GM19397 (cell line): ENCODE measurements around the gene FMN2.

ENCODE experiments used
- ATAC-seq: cut with Tn5 transposase; IDR thresholded peaks from one replicate; pipeline ENCODE4 v1.9.1; 2021; ENCODE audit warnings: mild to moderate bottlenecking, moderate library complexity; ENCODE audit not compliant: unreplicated experiment

FMN2 gene

GRCh38 chr1:240350910-240351331 lies 259.2 kb downstream of the FMN2 start:
- ATAC-seq, result no peak

- ATAC-seq, result no peak
These were observed 260.0 kb downstream of the FMN2 start for GRCh38 chr1:240351690-240352089.

- no peak for ATAC-seq
These were observed 261.1 kb downstream of the FMN2 start for GRCh38 chr1:240352769-240353168.

DNA sequence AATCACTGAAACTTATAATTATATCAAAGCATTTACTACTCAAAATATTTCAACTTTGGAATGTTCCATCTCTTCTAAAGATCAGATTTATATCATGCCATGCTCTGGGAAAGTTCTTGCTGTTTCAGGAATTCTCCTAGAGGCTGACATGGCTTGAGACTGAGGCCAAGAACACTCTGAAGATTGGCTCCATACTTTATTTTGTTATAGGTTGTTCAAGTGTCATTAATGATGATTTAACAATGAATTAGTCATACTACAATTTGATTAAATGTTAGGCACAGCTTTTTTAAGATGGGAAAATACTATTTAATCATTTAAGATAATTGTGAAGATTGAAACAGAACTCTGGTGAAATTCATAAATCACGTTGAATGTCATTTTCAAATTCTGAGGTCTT lies 264.9 kb downstream of the FMN2 start:
- ATAC-seq, result no peak

DNA sequence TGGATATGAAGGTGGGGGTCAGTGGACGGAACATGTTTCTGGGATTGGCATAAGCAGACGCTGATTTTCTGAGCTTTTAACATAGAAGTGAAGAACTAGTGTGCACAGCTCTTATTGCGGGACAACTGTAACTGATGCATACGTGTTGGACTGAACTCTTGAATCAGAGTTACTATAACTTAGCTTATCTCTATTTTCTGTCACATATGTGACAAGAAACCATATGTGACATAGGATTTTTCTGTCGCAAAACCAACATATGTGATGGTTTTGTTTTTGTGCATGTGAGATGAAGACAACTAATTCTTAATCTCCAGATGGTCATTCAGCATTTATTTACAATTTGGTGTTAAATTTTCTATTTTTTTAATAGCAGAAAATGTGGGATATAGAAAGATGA lies 270.4 kb downstream of the FMN2 start:
- no peak for ATAC-seq

DNA sequence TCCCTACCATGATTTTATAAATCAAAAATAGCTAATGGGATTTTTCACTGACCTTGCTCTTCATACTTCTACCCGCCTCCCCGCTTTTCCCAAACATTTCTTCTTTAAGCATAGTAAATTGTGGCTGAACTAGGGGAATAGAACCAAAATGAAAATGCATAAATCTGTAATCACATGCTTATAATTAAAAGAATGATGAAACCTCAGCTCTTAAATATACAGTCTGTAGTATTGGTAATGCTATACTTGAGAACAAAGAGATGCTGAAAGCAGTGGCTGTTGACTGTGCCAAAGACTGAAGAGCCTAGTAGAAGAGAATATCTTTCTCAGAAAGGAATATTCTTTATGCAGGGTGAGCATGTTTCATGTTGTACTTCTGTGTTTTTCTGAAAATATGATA lies 271.1 kb downstream of the FMN2 start:
- ATAC-seq, result no peak

DNA sequence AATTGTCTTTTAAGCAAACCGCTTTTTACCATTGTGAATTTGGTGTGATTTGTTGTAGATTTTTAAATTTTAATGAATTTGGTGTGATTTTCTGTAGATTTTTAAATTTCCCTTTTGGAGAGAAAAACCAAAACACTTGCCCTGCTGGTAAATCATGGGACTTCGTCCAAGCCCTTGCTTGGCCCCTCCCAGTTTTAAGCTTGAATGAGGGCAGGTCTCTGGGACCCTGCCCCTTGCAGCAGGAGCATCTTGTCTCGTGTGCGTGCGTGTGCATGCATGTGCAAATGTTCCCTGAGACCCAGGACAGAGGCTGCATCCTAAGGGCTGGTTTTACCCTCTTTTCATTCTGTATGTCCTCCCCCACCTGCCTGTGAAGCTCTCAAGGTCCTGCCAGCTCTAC lies 271.6 kb downstream of the FMN2 start:
- ATAC-seq, result no peak

- ATAC-seq, result no peak
These were observed 272.2 kb downstream of the FMN2 start for GRCh38 chr1:240363914-240364313.

DNA sequence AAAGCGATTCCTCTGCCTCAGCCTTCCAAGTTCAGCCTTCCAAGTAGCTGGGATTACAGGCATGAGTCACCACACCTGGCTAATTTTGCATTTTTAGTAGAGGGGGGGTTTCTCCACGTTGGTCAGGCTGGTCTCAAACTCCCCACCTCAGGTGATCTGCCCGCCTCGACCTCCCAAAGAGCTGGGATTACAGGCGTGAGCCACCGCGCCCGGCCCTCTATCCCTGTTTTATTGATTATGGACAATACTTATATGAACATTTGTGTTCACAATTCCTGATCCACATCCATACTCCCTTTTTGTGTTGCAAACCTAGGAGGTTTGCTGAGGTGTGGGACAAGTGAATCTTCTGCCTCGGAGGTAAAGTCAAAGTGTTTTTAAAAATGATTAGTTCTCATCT lies 275.0 kb downstream of the FMN2 start:
- no peak for ATAC-seq

GRCh38 chr1:240385551-240385950 lies 293.9 kb downstream of the FMN2 start:
- ATAC-seq, result no peak

- no peak for ATAC-seq
These were observed 294.6 kb downstream of the FMN2 start for GRCh38 chr1:240385985-240386978.

- no peak for ATAC-seq
These were observed 295.4 kb downstream of the FMN2 start for GRCh38 chr1:240387051-240387450.

- ATAC-seq, result no peak
These were observed 300.1 kb downstream of the FMN2 start for GRCh38 chr1:240391660-240392260.

DNA sequence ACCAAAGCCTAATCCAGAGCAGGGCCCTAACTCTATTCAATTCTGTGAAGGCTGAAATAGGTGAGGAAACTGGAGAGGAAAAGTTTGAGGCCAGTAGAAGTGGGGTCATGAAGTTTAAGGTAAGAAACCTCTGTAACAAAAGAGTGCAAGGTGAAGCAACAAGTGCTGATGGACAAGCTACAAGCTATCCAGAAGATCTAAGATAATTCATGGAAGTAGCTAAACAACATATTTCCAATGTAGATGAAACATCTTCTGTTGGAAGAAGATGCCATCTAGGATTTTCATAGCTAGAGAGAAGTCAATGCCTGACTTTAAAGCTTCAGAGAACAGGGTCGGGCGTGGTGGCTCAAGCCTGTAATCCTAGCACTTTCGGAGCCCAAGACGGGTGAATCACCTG lies 302.7 kb downstream of the FMN2 start:
- no peak for ATAC-seq

DNA sequence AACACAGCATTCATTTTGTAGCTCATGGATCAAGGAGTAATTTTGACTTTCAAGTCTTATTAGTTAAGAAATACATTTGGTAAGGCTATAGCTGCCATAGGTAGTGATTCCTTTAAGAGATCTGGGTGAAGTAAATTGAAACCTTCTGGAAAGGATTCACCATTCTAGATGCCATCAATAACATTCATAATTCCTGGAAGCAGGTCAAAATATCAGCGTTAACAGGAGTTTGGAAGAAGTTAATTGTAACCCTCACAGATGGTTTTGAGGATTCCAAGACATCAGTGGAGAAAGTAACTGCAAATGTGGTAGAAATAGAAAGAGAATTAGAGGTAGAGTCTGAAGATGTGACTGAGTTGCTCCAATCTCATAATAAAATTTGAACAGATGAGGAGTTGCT lies 303.7 kb downstream of the FMN2 start:
- no peak for ATAC-seq

- no peak for ATAC-seq
These were observed 307.7 kb downstream of the FMN2 start for GRCh38 chr1:240399381-240399780.

GRCh38 chr1:240401731-240402130 lies 310.0 kb downstream of the FMN2 start:
- no peak for ATAC-seq

- no peak for ATAC-seq
These were observed 310.6 kb downstream of the FMN2 start for GRCh38 chr1:240402326-240402725.

DNA sequence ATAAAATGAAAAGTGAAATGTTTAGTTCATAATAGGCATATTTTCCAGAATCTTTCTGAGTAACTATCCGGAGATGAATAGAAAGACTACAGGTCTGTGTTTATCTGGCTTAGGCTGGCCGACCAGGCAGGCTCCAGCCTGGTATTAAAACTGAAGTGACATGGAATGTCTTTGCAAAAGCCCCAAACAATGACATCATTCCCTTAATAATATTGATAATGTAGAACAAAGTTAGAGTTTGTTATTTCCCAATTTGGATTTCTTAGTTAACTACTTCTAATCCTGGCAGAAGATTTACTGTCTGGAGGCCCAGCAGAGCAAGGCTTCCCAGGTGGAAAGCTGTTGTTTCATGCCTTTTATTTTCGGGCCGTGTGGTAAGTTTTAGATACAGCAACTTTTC lies 312.6 kb downstream of the FMN2 start:
- no peak for ATAC-seq

- no peak for ATAC-seq
These were observed 314.1 kb downstream of the FMN2 start for GRCh38 chr1:240405751-240406150.

DNA sequence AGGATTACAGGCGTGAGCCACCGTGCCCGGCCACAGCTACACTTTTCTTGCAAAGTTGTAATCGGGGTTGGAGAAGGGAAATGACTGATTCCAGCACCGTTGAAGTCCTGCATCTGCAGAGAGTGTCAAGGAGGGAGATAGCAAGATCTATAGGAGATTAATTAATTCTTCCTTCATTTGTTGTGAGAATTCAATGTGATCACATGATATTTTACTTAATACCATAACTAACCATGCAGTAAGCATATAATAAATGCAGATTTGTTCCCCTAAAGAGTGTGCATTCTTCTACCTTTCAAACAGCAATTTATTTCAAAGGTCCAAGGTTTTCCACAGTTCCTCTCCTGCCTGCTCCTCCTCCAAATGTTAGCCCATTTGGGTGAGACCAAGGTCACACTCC lies 315.7 kb downstream of the FMN2 start:
- ATAC-seq, result no peak

GRCh38 chr1:240409615-240410014 lies 317.9 kb downstream of the FMN2 start:
- ATAC-seq, result no peak
